A549 (cell line): ENCODE results near the gene TSSC4. TPM values are rescaled to one million over a fixed set of nuclear protein-coding genes. Genes with fewer than 3 reads are reported as not detected.

Experiments
- ATAC-seq, 2 experiments: fragments of 200-7000 bp in 1 of 2; fragments of >200 bp in 1 of 2; cut with Nextera tagmentation in 1 of 2; cut with Tn5 transposase in 1 of 2; 3 replicates each; pipeline versions ENCODE4 v1.8.0 to v1.9.1; 2018 to 2020; ENCODE audit warnings: mild to moderate bottlenecking in 1 of 2, moderate library complexity in 1 of 2
- CTCF ChIA-PET: fragments of 300-600 bp; sonication (Branson Sonifier 250); formaldehyde crosslinking; extraction: SDS; loops from one replicate; lab custom pipeline; 2021; ENCODE audit warnings: antibody characterized with exemption, inconsistent platforms; lab: Yijun Ruan, JAX
- POLR2A ChIA-PET: fragments of 350-600 bp; formaldehyde crosslinking; extraction: SDS; loops from one replicate; lab custom pipeline; 2021; ENCODE audit warnings: antibody characterized with exemption, inconsistent platforms; lab: Yijun Ruan, JAX
- DNase-seq, 2 experiments: peaks; one replicate each; pipeline versions ENCODE4 v3.0.0 to v3.0.0-alpha.2; 2011 to 2016; ENCODE audit warnings: low read depth in 1 of 2, low spot score in 1 of 2
- FAIRE-seq: peaks from 2 replicates; lab custom pipeline; 2011; peaks lifted over from hg19 to GRCh38; lab: Jason Lieb, UNC
- H3K27ac ChIP-seq, 2 experiments: fragments of >200 bp; sonication (Bioruptor Twin); formaldehyde crosslinking; 3 replicates each; pipeline ENCODE4 v1.5.1; 2016 to 2017
- H3K4me1 ChIP-seq: fragments of >200 bp; sonication (Bioruptor Twin); formaldehyde crosslinking; 3 replicates; pipeline ENCODE4 v1.6.1; 2016
- H3K4me2 ChIP-seq: fragments of >200 bp; sonication (Bioruptor Twin); formaldehyde crosslinking; 3 replicates; pipeline ENCODE4 v1.6.1; 2016
- H3K4me3 ChIP-seq: fragments of >200 bp; sonication (Bioruptor Twin); formaldehyde crosslinking; 3 replicates; pipeline ENCODE4 v1.5.1; 2016
- H3K9me3 ChIP-seq: fragments of >200 bp; sonication (Bioruptor Twin); formaldehyde crosslinking; 3 replicates; pipeline ENCODE4 v1.6.1; 2016
- BCL3 ChIP-seq: fragments of >200 bp; sonication (Bioruptor Twin); formaldehyde crosslinking; IDR thresholded peaks from 3 replicates; pipeline ENCODE4 v1.6.1; 2016
- CBX2 ChIP-seq: fragments of 200-600 bp; sonication (generic); IDR thresholded peaks from 2 replicates; pipeline ENCODE4 v1.6.1; 2016; ENCODE audit warnings: low read depth, mild to moderate bottlenecking, borderline replicate concordance
- CBX8 ChIP-seq: fragments of 200-600 bp; sonication (generic); IDR thresholded peaks from 2 replicates; pipeline ENCODE4 v1.6.1; 2016
- CEBPB ChIP-seq, 2 experiments: fragments of >200 bp in 1 of 2; sonication (Bioruptor Twin) in 1 of 2; formaldehyde crosslinking in 1 of 2; IDR thresholded peaks; 2 replicates each; pipeline ENCODE4 v1.6.1; 2012 to 2016
- CHD4 ChIP-seq: fragments of 200-600 bp; sonication (generic); IDR thresholded peaks from 2 replicates; pipeline ENCODE4 v1.6.1; 2016; ENCODE audit warnings: antibody characterized with exemption, mild to moderate bottlenecking, borderline replicate concordance
- E2F6 ChIP-seq: IDR thresholded peaks from 2 replicates; pipeline ENCODE4 v1.6.1; 2012; ENCODE audit warnings: low read depth, borderline replicate concordance
- EHF ChIP-seq: fragments of 250-450 bp; sonication (Bioruptor Pico); IDR thresholded peaks from 2 replicates; pipeline ENCODE4 v1.5.0; 2020; ENCODE audit warnings: mild to moderate bottlenecking
- EHMT2 ChIP-seq: fragments of 200-600 bp; sonication (generic); IDR thresholded peaks from 2 replicates; pipeline ENCODE4 v1.6.1; 2016; ENCODE audit warnings: antibody characterized with exemption, low read depth, mild to moderate bottlenecking, moderate library complexity
- ELK1 ChIP-seq: fragments of 150-350 bp; IDR thresholded peaks from 2 replicates; pipeline ENCODE4 v1.6.1; 2014; ENCODE audit warnings: low read depth, mild to moderate bottlenecking, low read length
- ESRRA ChIP-seq: fragments of 150-350 bp; IDR thresholded peaks from 2 replicates; pipeline ENCODE4 v1.6.1; 2014; ENCODE audit warnings: mild to moderate bottlenecking, low read length, borderline replicate concordance
- FOXS1 ChIP-seq: fragments of 250-450 bp; sonication (Bioruptor Pico); IDR thresholded peaks from 2 replicates; pipeline ENCODE4 v1.5.0; 2020; ENCODE audit warnings: mild to moderate bottlenecking, moderate library complexity
- GATA3 ChIP-seq: IDR thresholded peaks from 2 replicates; pipeline ENCODE4 v1.6.1; 2012; ENCODE audit warnings: borderline replicate concordance
- HES2 ChIP-seq: fragments of >200 bp; sonication (Bioruptor Twin); formaldehyde crosslinking; IDR thresholded peaks from 2 replicates; pipeline ENCODE4 v1.6.1; 2016
- HOXB5 ChIP-seq: fragments of 250-450 bp; sonication (Bioruptor Pico); IDR thresholded peaks from 2 replicates; pipeline ENCODE4 v1.5.0; 2020; ENCODE audit warnings: mild to moderate bottlenecking, moderate library complexity
- KDM1A ChIP-seq: fragments of 200-600 bp; sonication (generic); IDR thresholded peaks from 2 replicates; pipeline ENCODE4 v1.6.1; 2016; ENCODE audit warnings: low read depth, mild to moderate bottlenecking
- KDM5A ChIP-seq: fragments of 200-600 bp; sonication (generic); IDR thresholded peaks from 2 replicates; pipeline ENCODE4 v1.6.1; 2016; ENCODE audit warnings: antibody characterized with exemption, mild to moderate bottlenecking
- MAX ChIP-seq: IDR thresholded peaks from 2 replicates; pipeline ENCODE4 v1.6.1; 2012
- PHF8 ChIP-seq: fragments of 200-600 bp; sonication (generic); IDR thresholded peaks from 2 replicates; pipeline ENCODE4 v1.6.1; 2016; ENCODE audit warnings: low read depth, mild to moderate bottlenecking, antibody characterized with exemption, moderate library complexity, borderline replicate concordance
- RARB ChIP-seq: fragments of 250-450 bp; sonication (Bioruptor Pico); IDR thresholded peaks from 2 replicates; pipeline ENCODE4 v1.8.0; 2021; ENCODE audit warnings: mild to moderate bottlenecking, moderate library complexity
- REST ChIP-seq: fragments of 200-600 bp; sonication (generic); IDR thresholded peaks from 2 replicates; pipeline ENCODE4 v1.6.1; 2016; ENCODE audit warnings: antibody characterized with exemption, mild to moderate bottlenecking, moderate library complexity
- RNF2 ChIP-seq: fragments of 200-600 bp; sonication (generic); IDR thresholded peaks from 2 replicates; pipeline ENCODE4 v1.6.1; 2016; ENCODE audit warnings: low read depth, mild to moderate bottlenecking, antibody characterized with exemption, moderate library complexity, borderline replicate concordance
- ZFP36 ChIP-seq: fragments of 450-650 bp; IDR thresholded peaks from 2 replicates; pipeline ENCODE4 v1.6.1; 2014; ENCODE audit warnings: borderline replicate concordance; ENCODE audit not compliant: partially characterized antibody
- WGBS: methylation state at CpG from one replicate; pipeline ENCODE4 v1.1.6; 2017; ENCODE audit errors: missing lambda C conversion rate; 5-methylcytosine and 5-hydroxymethylcytosine counted together
- polyA plus RNA-seq, 4 experiments: library from polyadenylated mRNA; depleted of rRNA in 3 of 4; stranded (reverse); fragments of >200 nt; fragmentation: RNase III in 1 of 4; extraction: RNeasy Plus Mini Kit Qiagen cat#74134 plus additional on column Dnase treatment in 1 of 4; gene quantifications; 2 replicates in 3 of 4; 3 replicates in 1 of 4; pipeline ENCODE4 v1.2.3, GENCODE V29; 2011 to 2017

The TSSC4 gene
- polyA plus RNA-seq, 2 of the 4 experiments (the other 2 are of a cell fraction), result 21.8 to 45.5 TPM

GRCh38 chr11:2368178-2368850 lies 32.2 kb upstream of the TSSC4 start:
- no peak for DNase-seq
- H3K4me2 ChIP-seq, result no peak overlapping the region
- H3K4me1 ChIP-seq, result no peaks in the 10 kb centered on the region
- no peak overlapping the region for H3K27ac ChIP-seq
- peak in 1 of 2 experiments; percentile 23; a peak in 1 of 6 replicates for ATAC-seq
- no peak for FAIRE-seq
- POLR2A ChIA-PET, result interaction anchor here (2.1 kb wide), 1 partner anchor 9 kb away, joined by 10 read pairs; the partner anchor contains the start of gene CD81
- TF ChIP-seq REST (no peak), KDM1A (no peak), E2F6 (no peak), HOXB5 (CRISPR knock-in tag) (no peak), EHMT2 (no peak), GATA3 (no peak), CBX2 (no peak), RNF2 (no peak), ZFP36 (no peak), KDM5A (no peak), PHF8 (no peak), BCL3 (no peak), CBX8 (no peak), HES2 (no peak), CHD4 (no peak)
- TF ChIP-seq, all 56 proteins: peak for 0
- Histone ChIP-seq H3K9me3 (no peaks in the 10 kb centered on the region), H3K4me3 (no peak overlapping the region)
- WGBS, result 72% methylated on average over 6 of the region's 7 CpGs
- CTCF ChIA-PET, result interaction anchor here (0.8 to 3.3 kb wide), 7 partner anchors 8 to 182 kb away, joined by 3 to 12 read pairs (median 4); partner anchors contain the start of gene CD81

- DNase-seq (no peak), ATAC-seq (no peak), FAIRE-seq (no peak)
- Histone ChIP-seq H3K4me3 (no peak overlapping the region), H3K4me1 (no peaks in the 10 kb centered on the region), H3K27ac (no peak overlapping the region), H3K4me2 (no peak overlapping the region), H3K9me3 (no peaks in the 10 kb centered on the region)
- ChIA-PET POLR2A (no interaction called here), CTCF (interaction anchor here (3.3 kb wide), 1 partner anchor 64 kb away, joined by 12 read pairs; no protein-coding TSS in a partner anchor)
- TF ChIP-seq ESRRA, result no peak
- no peak for TF ChIP-seq CEBPB (IDR thresholded peaks at IDR 0.05)
- TF ChIP-seq FOXS1 (CRISPR knock-in tag), result no peak
- no peak for TF ChIP-seq GATA3
- TF ChIP-seq E2F6, result no peak
- no peak for TF ChIP-seq EHMT2
- no peak for TF ChIP-seq MAX
- TF ChIP-seq PHF8, result no peak
- no peak for TF ChIP-seq ELK1
- no peak for TF ChIP-seq REST
- TF ChIP-seq CHD4, result no peak
- no peak for TF ChIP-seq RARB
- TF ChIP-seq EHF (CRISPR knock-in tag), result no peak
- WGBS, result 61% methylated on average over 9 of the region's 10 CpGs
These were observed 31.7 kb upstream of the TSSC4 start for GRCh38 chr11:2368851-2369180.
